Stimulated activated CD8-positive, alpha-beta memory T cell treated with anti-CD3 and anti-CD28 coated beads, Interleukin-15, amount 100 ng/mL, for 1 hour (primary cell): ENCODE data around the gene MAG.

ENCODE experiments used
- DNase-seq: peaks from one replicate; pipeline ENCODE4 v3.0.0-alpha.2; 2020; ENCODE audit warnings: low read depth

Gene MAG

GRCh38 chr19:35291916-35292315 is at the start of gene MAG:
MAG (plus strand) TSS chr19:35292161; CDS start chr19:35295409, 3,248 bp downstream.
- no peak for DNase-seq

GRCh38 chr19:35246466-35247092 is 45.4 kb upstream of the MAG start:
- DNase-seq = no peak

- peak; percentile 39 for DNase-seq
Measured at GRCh38 chr19:35247526-35248309, 44.2 kb upstream of the MAG start.

GRCh38 chr19:35248310-35249145 is 43.4 kb upstream of the MAG start, which contains the start of gene LSR:
LSR (plus strand) TSS chr19:35249002; CDS start chr19:35249023, 21 bp downstream.
- peak; percentile 54 for DNase-seq

- DNase-seq = no peak
Measured at GRCh38 chr19:35249146-35249847, 42.7 kb upstream of the MAG start.

GRCh38 chr19:35249848-35250711 is 41.9 kb upstream of the MAG start:
- no peak for DNase-seq

GRCh38 chr19:35251456-35251855 is 40.5 kb upstream of the MAG start:
- DNase-seq = no peak

- DNase-seq = no peak
Measured at GRCh38 chr19:35253316-35254286, 38.4 kb upstream of the MAG start.

GRCh38 chr19:35254341-35255297 is 37.3 kb upstream of the MAG start:
- DNase-seq = no peak

GRCh38 chr19:35256566-35256965 is 35.4 kb upstream of the MAG start:
- no peak for DNase-seq

- DNase-seq = no peak
Measured at GRCh38 chr19:35257113-35257461, 34.9 kb upstream of the MAG start.

GRCh38 chr19:35260694-35261304 is 31.2 kb upstream of the MAG start:
- DNase-seq = no peak

GRCh38 chr19:35261356-35262100 is 30.4 kb upstream of the MAG start:
- no peak for DNase-seq

- DNase-seq = no peak
Measured at GRCh38 chr19:35262101-35262761, 29.7 kb upstream of the MAG start.

- no peak for DNase-seq
Measured at GRCh38 chr19:35264268-35265125, 27.5 kb upstream of the MAG start.
